Measurements from ENCODE around the gene FOXJ3. TPM values are rescaled to one million over a fixed set of nuclear protein-coding genes. Genes with fewer than 3 reads are reported as not detected.

FOXJ3 gene
- total and polyA plus RNA-seq, 2 of the 8 experiments (the other 6 are each of a cell fraction or from before 2014, with no cell fraction given) = 48.6 to 51.9 TPM

- Histone ChIP-seq H4K5ac (ENCODE audit: insufficient read length, low read depth, low read length) (no peak overlapping the region), H4K91ac (replicated peaks; ENCODE audit: insufficient read length, low read length) (no peak overlapping the region), H3K27ac (ENCODE audit: low read depth, low read length) (no peak overlapping the region), H3K18ac (ENCODE audit: extremely low read depth, low read length) (no peak overlapping the region), H3K27me3 (replicated peaks in 1 of 4; ENCODE audit: control insufficient read depth in 3 of 4, extremely low read depth in 1 of 4, insufficient read depth in 3 of 4, low read length in 3 of 4) (no peaks in the 10 kb centered on the region; a peak in 2 of 7 replicates), H3K23ac (ENCODE audit: insufficient read length) (no peak overlapping the region), H3K4me1 (replicated peaks in 1 of 4; ENCODE audit: control insufficient read depth in 3 of 4, insufficient read depth in 4 of 4, low read length in 3 of 4) (no peaks in the 10 kb centered on the region), H3K9me3 (ENCODE audit: insufficient read depth in 2 of 2, low read depth in 1 of 2, low read length in 1 of 2) (no peaks in the 10 kb centered on the region), H3K9ac (replicated peaks in 1 of 4; ENCODE audit: extremely low read depth in 1 of 4, low read depth in 3 of 4, low read length in 3 of 4) (no peak overlapping the region), H3K23me2 (ENCODE audit: low read depth, low read length) (no peaks in the 10 kb centered on the region; the same call in 1 of the 2 replicates), H3K56ac (replicated peaks; ENCODE audit: insufficient read length, low read depth, low read length) (no peak overlapping the region), H3K4me3 (ENCODE audit: extremely low read depth in 1 of 4, insufficient read depth in 2 of 4, low read depth in 3 of 4, low read length in 4 of 4) (no peak overlapping the region), H3K14ac (ENCODE audit: insufficient read length) (no peak overlapping the region), H2BK5ac (ENCODE audit: low read depth, low read length) (no peak overlapping the region), H2BK12ac (ENCODE audit: low read depth, low read length) (no peak overlapping the region), H3K79me1 (ENCODE audit: low read depth, low read length) (no peaks in the 10 kb centered on the region), H3K4me2 (ENCODE audit: insufficient read depth in 1 of 2, low read depth in 2 of 2, low read length in 2 of 2) (no peak overlapping the region), H2AK5ac (ENCODE audit: low read depth, low read length) (no peak overlapping the region), H2BK120ac (replicated peaks; ENCODE audit: low read depth, low read length) (no peak overlapping the region), H3K79me2 (ENCODE audit: control insufficient read depth in 1 of 2, insufficient read depth in 2 of 2, low read length in 2 of 2) (no peaks in the 10 kb centered on the region), H3K36me3 (ENCODE audit: control insufficient read depth in 2 of 4, insufficient read depth in 4 of 4, low read length in 3 of 4) (no peaks in the 10 kb centered on the region), H3K4ac (replicated peaks; ENCODE audit: insufficient read length, low read depth, low read length) (no peak overlapping the region), H2BK15ac (ENCODE audit: low read length) (no peak overlapping the region), H2BK20ac (ENCODE audit: low read length) (no peak overlapping the region), H2AFZ (ENCODE audit: low read length) (no peak overlapping the region), H4K20me1 (replicated peaks in 1 of 2; ENCODE audit: control insufficient read depth in 1 of 2, insufficient read depth in 2 of 2, low read length in 2 of 2) (peaks cover 0 to 2% of the 10 kb centered on the region in 2 experiments), H4K8ac (ENCODE audit: extremely low read depth, insufficient read depth, low read length) (no peak overlapping the region)
- ChIA-PET CTCF (ENCODE audit: partially characterized antibody) (interaction anchor here (0.8 to 7.8 kb wide), 6 partner anchors 7 to 569 kb away, joined by 3 to 77 read pairs (median 6); no protein-coding TSS in a partner anchor), POLR2A (ENCODE audit: partially characterized antibody) (no interaction called here)
- 84% methylated on average over 1 of the region's 1 CpG; no CpG with 5 or more reads in 1 of the 2 experiments for WGBS, 2 experiments (ENCODE audit: extremely low coverage in 1 of 2, insufficient coverage in 1 of 2, insufficient read length in 1 of 2, insufficient replicate concordance in 2 of 2, low coverage in 1 of 2, low lambda C conversion rate in 2 of 2, missing lambda C conversion rate in 1 of 2)
- DNase-seq (ENCODE audit: low read depth in 1 of 2, low spot score in 2 of 2) = no peak
- no peak for FAIRE-seq
- TF ChIP-seq POLR2AphosphoS5 (IDR thresholded peaks at IDR 0.05; ENCODE audit: low read depth, low read length) = no peak
- TF ChIP-seq CHD2 (IDR thresholded peaks at IDR 0.05; ENCODE audit: low read length) = no peak
- TF ChIP-seq POLR2A (IDR thresholded peaks at IDR 0.05; ENCODE audit: control extremely low read depth in 1 of 2, low read depth in 2 of 2, low read length in 2 of 2) = no peak
- TF ChIP-seq JUND (IDR thresholded peaks at IDR 0.05; ENCODE audit: low read length) = no peak
- TF ChIP-seq ZNF274 (IDR thresholded peaks at IDR 0.05; ENCODE audit: borderline replicate concordance, extremely low read depth, low read length) = no peak
- no peak for TF ChIP-seq MAFK (IDR thresholded peaks at IDR 0.05; ENCODE audit: low read depth, low read length)
- TF ChIP-seq KDM1A (IDR thresholded peaks at IDR 0.05; ENCODE audit: borderline replicate concordance, low read length) = no peak
- TF ChIP-seq GTF2F1 (IDR thresholded peaks at IDR 0.05; ENCODE audit: borderline replicate concordance, low read depth, low read length) = no peak
- TF ChIP-seq SP2 (IDR thresholded peaks at IDR 0.05; ENCODE audit: low read length) = no peak
- TF ChIP-seq CBX8 (IDR thresholded peaks at IDR 0.05; ENCODE audit: borderline replicate concordance, low read depth, low read length) = no peak
- TF ChIP-seq HDAC6 (IDR thresholded peaks at IDR 0.05; ENCODE audit: low read depth, low read length) = no peak
- no peak for TF ChIP-seq E2F6 (IDR thresholded peaks at IDR 0.05)
- TF ChIP-seq SAP30 (IDR thresholded peaks at IDR 0.05; ENCODE audit: insufficient read depth, insufficient replicate concordance, low read length) = no peak
- no peak for TF ChIP-seq RXRA (IDR thresholded peaks at IDR 0.05; ENCODE audit: insufficient read depth, low read depth, low read length)
- TF ChIP-seq RFX5 (IDR thresholded peaks at IDR 0.05; ENCODE audit: borderline replicate concordance, low read depth, low read length) = no peak
Observed at GRCh38 chr1:42148166-42148565, 186.9 kb downstream of the FOXJ3 start.

Data from H1 (cell line).